ENCODE measurements around the gene TEX35.
"Not testable (repeated sequence)": the region's sequence is repeated elsewhere in the genome, so short reads cannot be mapped to it uniquely, and the experiment has no call there.

Gene TEX35

DNA sequence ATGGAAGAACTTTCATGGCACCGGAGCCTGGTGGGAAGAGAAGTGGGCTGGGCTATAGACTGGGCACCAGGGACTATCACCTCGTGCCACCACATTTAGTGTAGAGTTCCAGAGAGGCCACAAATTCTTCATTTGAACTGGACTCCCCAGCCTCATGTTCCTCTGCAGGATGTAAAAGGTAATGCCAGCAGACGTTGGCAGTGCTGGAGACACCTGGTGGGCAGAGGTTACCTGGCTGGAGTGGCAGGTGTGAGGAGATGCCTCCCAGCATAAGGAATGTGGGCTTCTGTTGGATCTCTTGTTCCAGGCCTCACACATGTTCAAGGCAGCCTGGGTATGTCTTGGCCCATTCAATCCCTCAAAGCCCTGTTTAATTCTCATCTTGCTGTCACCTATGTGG, 35.2 kb downstream of the TEX35 start:
- no peak overlapping the region for H3K27ac ChIP-seq
- CTCF ChIA-PET, result no interaction called here
- TF ChIP-seq, protein P1, sequence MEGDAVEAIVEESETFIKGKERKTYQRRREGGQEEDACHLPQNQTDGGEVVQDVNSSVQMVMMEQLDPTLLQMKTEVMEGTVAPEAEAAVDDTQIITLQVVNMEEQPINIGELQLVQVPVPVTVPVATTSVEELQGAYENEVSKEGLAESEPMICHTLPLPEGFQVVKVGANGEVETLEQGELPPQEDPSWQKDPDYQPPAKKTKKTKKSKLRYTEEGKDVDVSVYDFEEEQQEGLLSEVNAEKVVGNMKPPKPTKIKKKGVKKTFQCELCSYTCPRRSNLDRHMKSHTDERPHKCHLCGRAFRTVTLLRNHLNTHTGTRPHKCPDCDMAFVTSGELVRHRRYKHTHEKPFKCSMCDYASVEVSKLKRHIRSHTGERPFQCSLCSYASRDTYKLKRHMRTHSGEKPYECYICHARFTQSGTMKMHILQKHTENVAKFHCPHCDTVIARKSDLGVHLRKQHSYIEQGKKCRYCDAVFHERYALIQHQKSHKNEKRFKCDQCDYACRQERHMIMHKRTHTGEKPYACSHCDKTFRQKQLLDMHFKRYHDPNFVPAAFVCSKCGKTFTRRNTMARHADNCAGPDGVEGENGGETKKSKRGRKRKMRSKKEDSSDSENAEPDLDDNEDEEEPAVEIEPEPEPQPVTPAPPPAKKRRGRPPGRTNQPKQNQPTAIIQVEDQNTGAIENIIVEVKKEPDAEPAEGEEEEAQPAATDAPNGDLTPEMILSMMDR (conservative IDR thresholded peaks at IDR 0.05; ENCODE audit: low read depth), result no peak
- no peak for DNase-seq (ENCODE audit: low spot score)
- POLR2A ChIA-PET (ENCODE audit: low non-redundant PET), result no interaction called here

DNA sequence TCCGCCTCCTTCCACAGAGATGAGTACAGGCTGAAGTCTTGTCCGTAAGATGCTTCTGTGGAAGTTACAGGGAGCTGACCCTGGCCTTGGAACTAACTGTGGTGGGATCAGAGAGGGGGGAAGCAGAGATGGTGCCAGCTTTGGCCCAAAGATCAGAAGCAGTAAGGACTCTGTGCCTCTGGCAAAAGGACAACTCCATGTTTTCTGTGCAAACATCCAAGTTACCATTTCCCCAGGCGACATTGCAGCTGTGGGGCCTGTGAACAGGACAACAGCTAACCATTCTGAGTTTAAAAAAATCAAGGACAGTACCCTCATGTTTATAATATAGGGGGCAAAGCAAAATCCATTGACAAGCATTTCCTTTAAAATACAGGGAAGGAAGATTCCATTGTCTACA, 38.4 kb downstream of the TEX35 start:
- POLR2A ChIA-PET (ENCODE audit: low non-redundant PET), result no interaction called here
- H3K27ac ChIP-seq, result no peak overlapping the region
- TF ChIP-seq, protein P1 (conservative IDR thresholded peaks at IDR 0.05; ENCODE audit: low read depth), result no peak
- DNase-seq (ENCODE audit: low spot score), result no peak
- CTCF ChIA-PET, result interaction anchor here (0.6 kb wide), 1 partner anchor 145 kb away, joined by 5 read pairs; no protein-coding TSS in a partner anchor

DNA sequence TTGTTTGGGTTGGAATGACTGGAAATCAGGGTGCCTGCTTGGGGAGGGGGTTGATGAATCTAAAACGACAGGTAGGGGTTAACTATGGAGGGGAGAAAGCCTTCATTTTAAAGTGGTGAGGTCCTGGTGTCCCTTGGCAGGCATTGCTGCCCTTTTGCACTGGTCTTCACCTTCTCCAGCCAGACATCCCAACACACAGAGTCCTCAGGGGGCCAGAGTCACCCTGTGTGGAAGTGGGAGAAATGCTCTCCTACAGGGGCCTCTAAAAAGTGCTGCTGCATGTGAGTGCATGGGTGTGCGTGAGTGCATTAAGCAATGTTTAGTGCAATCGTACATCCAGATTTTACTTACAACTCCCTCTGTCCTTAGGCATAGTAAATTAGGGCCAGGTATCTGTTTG, 39.0 kb downstream of the TEX35 start:
- DNase-seq (ENCODE audit: low spot score), result no peak
- POLR2A ChIA-PET (ENCODE audit: low non-redundant PET), result no interaction called here
- CTCF ChIA-PET, result no interaction called here
- TF ChIP-seq, protein P1 (conservative IDR thresholded peaks at IDR 0.05; ENCODE audit: low read depth), result no peak
- no peak overlapping the region for H3K27ac ChIP-seq

DNA sequence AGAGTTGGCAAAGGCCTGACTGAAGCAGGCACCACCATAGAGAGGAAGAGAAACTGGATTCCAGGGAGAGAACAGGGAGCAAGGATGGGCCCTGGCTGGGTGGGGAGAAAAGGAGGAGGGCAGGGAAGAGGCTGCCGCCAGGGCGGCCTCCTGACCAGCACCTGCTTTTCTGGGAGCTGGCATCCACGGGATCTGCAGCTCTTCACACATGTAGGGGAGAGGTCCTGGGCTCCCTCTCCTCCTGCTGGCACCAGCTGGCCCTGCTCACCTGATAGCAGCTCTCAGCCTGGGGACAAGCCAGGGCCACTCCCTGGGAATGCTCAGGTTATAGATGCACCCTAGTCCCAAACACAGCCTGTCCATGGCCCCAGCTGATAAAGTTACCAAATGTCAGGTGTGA, 39.9 kb downstream of the TEX35 start:
- TF ChIP-seq, protein P1 (conservative IDR thresholded peaks at IDR 0.05; ENCODE audit: low read depth), result no peak
- DNase-seq (ENCODE audit: low spot score), result no peak
- H3K27ac ChIP-seq, result no peak overlapping the region
- CTCF ChIA-PET, result no interaction called here
- POLR2A ChIA-PET (ENCODE audit: low non-redundant PET), result interaction anchor here (0.6 kb wide), 1 partner anchor 516 kb away, joined by 3 read pairs; no protein-coding TSS in a partner anchor

DNA sequence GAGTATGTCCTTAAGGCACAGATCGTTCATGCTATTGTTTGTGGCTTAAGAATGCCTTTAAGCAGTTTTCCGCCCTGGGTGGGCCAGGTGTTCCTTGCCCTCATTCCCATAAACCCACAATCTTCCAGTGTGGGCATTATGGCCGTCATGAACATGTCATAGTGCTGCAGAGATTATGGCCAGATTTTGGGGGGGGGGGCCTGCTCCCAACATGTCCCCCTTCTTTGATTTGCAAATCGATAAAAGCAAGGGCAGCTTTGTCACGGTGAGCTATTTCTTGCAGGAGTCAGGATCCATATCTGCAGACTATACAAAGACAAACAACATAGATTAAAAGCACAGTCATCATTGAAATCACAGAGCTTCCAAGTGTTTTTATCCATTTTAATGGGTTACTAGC, 41.4 kb downstream of the TEX35 start:
- H3K27ac ChIP-seq; POLR2A ChIA-PET (ENCODE audit: low non-redundant PET); DNase-seq (ENCODE audit: low spot score): not testable (repeated sequence)
- CTCF ChIA-PET, result interaction anchor here (0.6 kb wide), 1 partner anchor 373 kb away, joined by 4 read pairs; no protein-coding TSS in a partner anchor

DNA sequence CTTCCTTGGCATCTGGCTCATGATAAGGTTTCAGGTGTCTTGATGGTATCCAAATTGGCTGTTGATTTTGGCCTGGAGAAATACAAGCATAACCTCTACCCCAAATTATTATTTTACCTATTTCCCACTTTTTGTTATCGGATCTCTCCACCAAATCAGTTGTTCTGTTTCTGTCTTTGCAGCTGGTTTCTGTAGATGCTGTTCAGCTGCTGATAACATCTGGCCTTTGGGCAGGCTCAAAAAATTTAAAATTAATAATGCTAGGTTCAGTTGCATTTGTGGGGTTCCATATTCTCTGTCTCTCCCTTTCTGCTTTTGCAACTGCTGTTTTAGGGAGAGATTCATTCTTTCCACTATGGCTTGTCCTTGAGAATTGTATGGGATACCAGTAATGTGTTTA, 42.7 kb downstream of the TEX35 start:
- CTCF ChIA-PET; DNase-seq (ENCODE audit: low spot score); POLR2A ChIA-PET (ENCODE audit: low non-redundant PET); H3K27ac ChIP-seq: not testable (repeated sequence)

DNA sequence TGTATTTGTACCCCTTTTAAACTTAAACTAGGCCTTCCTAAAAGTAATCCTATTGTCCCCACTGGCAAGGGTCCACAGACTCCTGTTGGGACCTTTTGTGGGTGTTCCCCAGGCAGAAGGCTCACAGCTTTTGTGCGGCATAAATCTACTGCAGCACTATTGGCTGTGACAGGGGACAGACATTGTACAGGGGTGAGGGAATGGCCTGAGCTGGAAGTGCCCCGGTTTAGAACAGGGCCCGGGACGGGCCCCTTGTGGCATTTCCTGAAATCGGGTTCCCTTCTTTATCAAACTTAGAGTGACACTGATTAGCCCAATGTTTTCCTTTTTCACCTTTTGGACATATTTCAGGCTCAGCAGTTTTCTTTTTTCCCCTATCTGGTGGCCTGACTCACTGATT, 45.9 kb downstream of the TEX35 start:
- POLR2A ChIA-PET (ENCODE audit: low non-redundant PET); DNase-seq (ENCODE audit: low spot score); CTCF ChIA-PET; H3K27ac ChIP-seq: not testable (repeated sequence)

DNA sequence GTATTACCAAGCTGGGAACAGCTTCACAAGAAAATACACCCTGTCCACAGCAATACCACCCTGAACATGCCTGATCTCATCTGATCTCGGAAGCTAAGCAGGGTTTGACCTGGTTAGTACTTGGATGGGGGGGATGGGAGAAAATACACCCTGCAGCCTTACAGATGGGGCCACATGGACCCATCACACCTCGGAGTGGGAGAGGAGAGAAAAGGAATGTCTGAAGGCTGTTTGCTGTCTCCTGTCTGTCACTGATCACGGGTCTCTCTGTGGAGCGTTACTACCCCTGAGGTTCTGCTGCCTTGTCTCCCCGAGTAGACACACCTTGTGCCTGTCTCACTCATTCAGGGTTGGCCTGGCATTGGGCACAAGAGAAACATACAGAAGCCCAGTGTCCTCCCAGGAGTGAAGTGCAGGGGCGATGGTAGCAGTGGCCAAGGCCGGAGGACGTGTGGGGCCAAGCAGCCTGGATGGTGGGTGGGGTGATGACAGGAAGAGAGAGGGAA, 48.0 kb downstream of the TEX35 start:
- ChIA-PET POLR2A (ENCODE audit: low non-redundant PET) (no interaction called here), CTCF (no interaction called here)
- H3K27ac ChIP-seq, result no peak overlapping the region
- TF ChIP-seq, protein P1 (conservative IDR thresholded peaks at IDR 0.05; ENCODE audit: low read depth), result no peak
- no peak for DNase-seq (ENCODE audit: low spot score)

Measured in RWPE1 (cell line).